Effector memory CD4-positive, alpha-beta T cell (primary cell): Measurements from ENCODE around the gene UAP1L1.

Experiments used
- DNase-seq, 3 donors: peaks; one replicate each; pipeline ENCODE4 v3.0.0-alpha.2; 2020
- H3K27ac ChIP-seq: 2 replicates; pipeline ENCODE4 v1.7.0; 2013; ENCODE audit warnings: mild to moderate bottlenecking, low read length, moderate library complexity; ENCODE audit not compliant: insufficient read depth, poor library complexity, severe bottlenecking
- H3K27me3 ChIP-seq: replicated peaks from 2 replicates; pipeline ENCODE4 v1.7.0; 2013; ENCODE audit warnings: mild to moderate bottlenecking, low read length; ENCODE audit not compliant: insufficient read depth, control insufficient read depth, poor library complexity, severe bottlenecking
- H3K36me3 ChIP-seq: 2 replicates; pipeline ENCODE4 v1.7.0; 2013; ENCODE audit warnings: mild to moderate bottlenecking, low read length, moderate library complexity; ENCODE audit not compliant: control insufficient read depth, insufficient read depth
- H3K4me1 ChIP-seq: 2 replicates; pipeline ENCODE4 v1.7.0; 2013; ENCODE audit warnings: low read length, mild to moderate bottlenecking; ENCODE audit not compliant: control insufficient read depth, insufficient read depth, poor library complexity, severe bottlenecking
- H3K4me3 ChIP-seq: 2 replicates; pipeline ENCODE4 v1.7.0; 2013; ENCODE audit warnings: low read length, low read depth, mild to moderate bottlenecking; ENCODE audit not compliant: insufficient read depth, poor library complexity, severe bottlenecking
- H3K9me3 ChIP-seq: 2 replicates; pipeline ENCODE4 v1.7.0; 2013; ENCODE audit warnings: mild to moderate bottlenecking, low read length, moderate library complexity; ENCODE audit not compliant: control insufficient read depth

The UAP1L1 gene

DNA sequence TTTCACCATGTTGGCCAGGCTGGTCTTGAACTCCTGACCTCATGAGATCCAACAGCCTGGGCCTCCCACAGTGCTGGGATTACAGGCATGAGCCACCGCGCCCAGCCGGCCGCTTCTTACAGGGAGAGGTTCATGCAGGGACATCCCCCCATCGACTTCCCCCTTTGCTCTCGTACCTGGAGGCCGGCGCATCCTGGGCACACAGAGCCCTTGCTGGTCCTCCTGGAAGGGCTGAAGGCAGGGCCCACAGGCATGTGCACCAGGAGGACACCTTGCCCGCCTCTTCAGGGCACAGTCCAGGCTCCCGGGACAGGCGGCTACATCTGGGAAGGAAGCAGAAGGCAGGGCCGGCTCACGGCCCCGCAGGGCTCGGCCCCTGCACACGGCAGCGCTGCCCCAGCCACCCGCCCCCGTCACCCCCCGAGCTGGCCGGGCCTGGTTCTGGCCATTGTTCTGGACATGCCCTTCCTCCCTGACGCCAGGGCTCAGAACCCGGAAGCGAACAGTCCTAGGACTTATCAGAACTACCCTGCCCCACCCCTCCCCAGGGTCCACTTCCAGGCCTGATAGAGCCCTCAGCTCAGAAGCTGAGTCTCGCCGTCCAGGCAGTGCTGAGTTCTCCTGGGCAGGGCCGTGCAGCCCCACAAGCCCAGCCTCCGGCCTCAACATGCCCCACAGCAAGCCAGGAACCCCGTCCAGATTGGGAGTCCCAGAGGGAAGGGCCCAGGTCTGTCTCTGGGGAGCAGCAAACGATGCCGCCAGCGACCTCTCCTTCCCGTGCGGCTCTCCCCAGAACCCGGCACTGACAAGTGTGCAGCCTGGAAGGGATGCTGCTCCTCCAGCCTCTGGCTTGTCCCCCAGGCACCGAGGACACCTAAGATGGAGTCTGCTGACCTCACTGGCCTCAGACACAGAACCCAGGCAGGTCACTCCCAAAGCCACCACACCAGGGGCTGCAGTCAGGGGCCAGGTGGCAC lies 34.3 kb upstream of the UAP1L1 start:
- Histone ChIP-seq H3K9me3 (no peaks in the 10 kb centered on the region), H3K27me3 (peaks cover 25% of the 10 kb centered on the region), H3K4me3 (no peak overlapping the region), H3K27ac (no peak overlapping the region), H3K36me3 (peaks cover 14% of the 10 kb centered on the region), H3K4me1 (peaks cover 23% of the 10 kb centered on the region)
- no peak for DNase-seq

DNA sequence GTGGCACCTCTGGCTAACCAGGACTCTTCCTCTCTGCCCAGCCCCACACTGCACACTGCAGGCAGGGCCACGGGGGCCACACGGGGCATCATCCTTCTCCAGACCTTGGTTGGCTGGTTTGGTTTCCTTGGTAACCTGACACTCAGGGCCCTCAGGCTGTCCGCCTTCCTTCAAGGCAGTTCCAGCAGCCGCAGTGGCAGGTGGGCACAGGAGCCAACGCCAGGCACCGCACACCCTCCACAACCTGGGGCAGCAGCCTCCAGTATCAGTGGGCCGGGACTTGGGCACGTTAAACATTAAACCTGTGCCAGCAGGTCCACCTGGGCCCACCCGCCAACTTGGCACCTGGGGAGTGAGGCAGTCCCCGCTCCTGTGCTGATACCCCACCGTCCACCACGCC lies 33.3 kb upstream of the UAP1L1 start:
- no peak for DNase-seq
- peak overlapping the region; percentile 25 for H3K4me3 ChIP-seq
- H3K27ac ChIP-seq, result no peak overlapping the region
- peaks cover 32% of the 10 kb centered on the region for H3K27me3 ChIP-seq
- no peaks in the 10 kb centered on the region for H3K9me3 ChIP-seq
- H3K36me3 ChIP-seq, result peaks cover 9% of the 10 kb centered on the region
- peaks cover 23% of the 10 kb centered on the region for H3K4me1 ChIP-seq

DNA sequence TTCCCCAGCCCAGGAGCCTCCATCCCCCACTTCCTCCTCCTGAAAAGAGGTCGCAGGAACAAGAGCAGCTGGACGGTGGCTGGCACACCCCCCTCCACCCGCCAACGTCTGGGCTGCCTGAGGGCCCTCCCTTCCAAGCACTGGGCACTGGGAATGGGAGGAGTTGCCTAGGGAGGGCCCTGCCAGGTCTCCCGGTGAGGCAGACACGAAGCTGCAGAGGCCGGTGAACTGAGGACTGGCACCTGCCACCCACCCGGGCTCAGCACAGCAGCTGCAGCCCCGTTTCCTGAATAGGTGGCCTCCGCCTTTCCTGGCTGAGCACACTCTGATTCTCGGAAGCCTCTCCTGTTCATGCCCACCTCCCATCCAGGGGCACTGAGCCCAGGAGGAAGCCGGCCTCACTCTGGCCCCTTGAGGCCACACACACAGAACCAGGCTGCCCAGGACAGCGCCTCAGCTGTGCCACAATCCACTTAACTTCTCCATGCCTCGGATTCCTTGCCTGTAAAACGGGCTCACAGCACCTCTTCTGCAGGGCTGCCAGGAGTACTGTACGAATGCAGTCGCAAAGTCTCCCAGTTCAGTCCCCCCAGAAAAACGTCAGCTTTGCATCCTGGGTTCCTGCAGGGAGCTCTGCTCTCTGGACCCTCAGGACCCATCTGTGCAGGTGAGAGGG lies 32.7 kb upstream of the UAP1L1 start:
- no peak for DNase-seq
- Histone ChIP-seq H3K27ac (no peak overlapping the region), H3K27me3 (peaks cover 38% of the 10 kb centered on the region), H3K36me3 (peaks cover 3% of the 10 kb centered on the region), H3K4me3 (peak overlapping the region; percentile 56), H3K9me3 (no peaks in the 10 kb centered on the region), H3K4me1 (peaks cover 23% of the 10 kb centered on the region)

DNA sequence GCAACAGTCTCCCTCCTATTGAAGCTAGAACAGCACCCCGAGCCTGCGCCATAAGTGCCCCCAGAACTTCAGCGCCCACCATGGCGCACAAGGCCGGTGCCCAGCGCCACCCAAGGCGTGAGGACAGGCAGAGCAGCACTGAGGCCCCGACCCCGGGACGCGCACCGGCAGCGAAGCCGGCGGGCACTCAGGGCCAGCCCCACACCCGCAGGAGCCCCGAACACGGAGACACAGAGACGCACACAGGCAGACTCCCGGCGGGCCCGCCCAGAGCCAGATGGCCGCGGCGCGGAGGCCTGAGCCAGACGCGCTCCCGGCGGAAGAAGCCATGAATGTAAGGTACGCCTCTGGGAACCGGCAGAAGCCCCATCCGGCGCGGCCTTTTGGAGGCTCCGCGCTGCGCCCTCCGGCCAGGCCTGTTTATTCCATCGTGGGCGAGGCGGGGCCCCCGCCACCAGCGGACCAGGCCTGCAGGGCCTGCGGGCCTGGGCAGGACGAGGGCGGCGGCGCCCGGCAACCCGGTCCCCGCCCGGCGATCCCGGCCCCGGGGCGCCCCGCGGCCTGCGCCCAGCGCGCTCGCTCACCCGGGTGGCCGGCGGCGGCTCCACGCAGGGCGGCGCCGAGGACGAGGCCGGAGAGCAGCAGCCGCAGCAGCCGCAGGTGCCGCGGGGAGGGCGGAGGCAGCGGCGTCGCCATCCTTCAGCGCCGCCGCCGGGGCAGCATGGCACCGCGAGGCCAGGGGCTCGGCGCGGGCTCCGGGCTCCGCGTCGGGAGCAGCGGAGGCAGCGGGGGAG lies 31.8 kb upstream of the UAP1L1 start:
- no peak for DNase-seq
- H3K4me3 ChIP-seq, result peak overlapping the region; percentile 61
- H3K27me3 ChIP-seq, result peaks cover 46% of the 10 kb centered on the region
- H3K27ac ChIP-seq, result no peak overlapping the region
- peaks cover 23% of the 10 kb centered on the region for H3K4me1 ChIP-seq
- H3K36me3 ChIP-seq, result peaks cover 3% of the 10 kb centered on the region
- H3K9me3 ChIP-seq, result no peaks in the 10 kb centered on the region

DNA sequence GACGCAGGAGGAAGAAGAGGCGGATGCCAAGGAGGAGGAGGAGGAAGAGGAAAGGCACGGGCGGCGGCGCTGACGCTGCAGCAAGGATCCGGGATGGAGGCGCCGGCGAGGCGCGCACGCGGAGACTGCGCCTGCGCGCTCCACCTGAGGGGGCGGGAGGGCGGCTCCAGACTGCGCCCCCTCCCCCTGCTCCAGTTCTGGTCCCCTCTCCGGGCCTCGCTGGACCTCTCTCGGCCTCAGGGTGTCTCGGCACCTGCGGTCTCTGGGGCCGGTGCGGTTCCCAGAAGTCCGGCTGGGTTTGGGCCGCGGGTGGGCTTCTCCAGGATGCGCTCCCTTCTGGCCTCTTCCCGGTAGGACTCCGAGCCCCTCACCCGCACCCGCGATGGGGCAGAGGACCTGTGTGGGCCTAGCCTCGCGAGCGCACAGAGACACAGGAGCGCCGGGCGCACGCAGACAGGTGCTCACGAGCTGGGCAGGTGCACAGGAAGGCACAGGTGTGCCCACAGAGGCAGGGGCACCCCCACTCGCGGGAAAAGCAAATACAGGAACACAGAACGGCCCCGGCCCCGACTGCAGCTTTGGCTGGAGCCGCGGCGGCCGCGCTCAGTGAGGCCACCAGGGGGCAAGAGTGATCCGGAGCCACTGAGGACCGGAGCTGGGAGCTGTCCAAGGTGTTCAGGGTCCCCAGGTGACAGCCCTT lies 31.1 kb upstream of the UAP1L1 start, which contains the start of gene NPDC1:
TSS of gene NPDC1 (minus strand) at position 90 of the 700 bp plus-strand sequence. CDS start 188 bp downstream, outside the sequence.
- no peaks in the 10 kb centered on the region for H3K36me3 ChIP-seq
- H3K27me3 ChIP-seq, result peaks cover 46% of the 10 kb centered on the region
- peaks cover 23% of the 10 kb centered on the region for H3K4me1 ChIP-seq
- no peaks in the 10 kb centered on the region for H3K9me3 ChIP-seq
- peak within 1 kb of the TSS; percentile 61 for H3K4me3 ChIP-seq
- no peak within 1 kb of the TSS for H3K27ac ChIP-seq
- peak; percentile 54 to 66 (median 64) for DNase-seq

DNA sequence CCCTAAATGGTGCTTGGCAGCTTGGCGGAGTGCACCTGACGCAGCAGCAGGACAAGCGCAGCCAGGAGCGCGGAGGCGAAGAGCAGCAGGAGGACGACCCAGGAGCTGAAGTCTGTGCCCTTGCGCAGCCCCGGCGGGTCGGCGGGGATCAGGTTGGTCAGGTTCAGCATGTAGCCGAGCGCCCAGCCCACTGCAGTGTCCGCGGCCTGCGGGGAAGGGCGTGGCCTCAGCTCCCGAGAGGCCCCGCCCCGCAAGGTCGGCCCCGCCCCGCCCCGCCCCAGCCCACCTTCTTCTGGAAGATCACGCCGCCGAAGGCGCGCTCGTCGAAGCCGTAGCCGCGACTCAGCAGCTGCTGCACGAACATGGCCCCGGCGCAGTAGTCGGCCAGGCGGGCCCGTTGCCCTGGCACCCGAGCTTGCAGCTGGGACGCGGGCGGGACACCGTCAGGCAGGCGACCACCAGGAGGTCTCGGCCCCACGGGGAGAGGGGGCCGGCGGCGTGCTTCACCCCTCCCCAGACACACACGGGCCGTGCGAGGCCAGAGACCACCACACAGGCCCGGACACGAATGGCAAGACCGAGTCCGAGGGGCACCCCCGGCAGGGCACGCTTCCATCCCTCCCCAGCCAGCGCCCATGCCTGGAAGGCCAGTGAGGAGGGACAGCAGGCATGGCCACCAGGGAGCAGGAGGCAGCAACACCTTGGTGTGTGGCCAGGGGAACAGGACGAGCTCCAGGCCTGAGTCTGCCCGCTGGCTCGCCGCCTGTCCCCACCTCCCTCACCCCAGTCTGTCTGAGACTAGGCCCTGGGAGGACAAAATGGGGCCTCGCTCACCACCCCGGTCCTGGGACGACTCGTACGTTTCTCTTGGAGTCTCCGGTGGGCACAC lies 28.4 kb upstream of the UAP1L1 start:
- peaks cover 29% of the 10 kb centered on the region for H3K4me1 ChIP-seq
- DNase-seq, result no peak
- peaks cover 56% of the 10 kb centered on the region for H3K27me3 ChIP-seq
- no peaks in the 10 kb centered on the region for H3K9me3 ChIP-seq
- H3K36me3 ChIP-seq, result no peaks in the 10 kb centered on the region
- no peak overlapping the region for H3K27ac ChIP-seq
- no peak overlapping the region for H3K4me3 ChIP-seq

DNA sequence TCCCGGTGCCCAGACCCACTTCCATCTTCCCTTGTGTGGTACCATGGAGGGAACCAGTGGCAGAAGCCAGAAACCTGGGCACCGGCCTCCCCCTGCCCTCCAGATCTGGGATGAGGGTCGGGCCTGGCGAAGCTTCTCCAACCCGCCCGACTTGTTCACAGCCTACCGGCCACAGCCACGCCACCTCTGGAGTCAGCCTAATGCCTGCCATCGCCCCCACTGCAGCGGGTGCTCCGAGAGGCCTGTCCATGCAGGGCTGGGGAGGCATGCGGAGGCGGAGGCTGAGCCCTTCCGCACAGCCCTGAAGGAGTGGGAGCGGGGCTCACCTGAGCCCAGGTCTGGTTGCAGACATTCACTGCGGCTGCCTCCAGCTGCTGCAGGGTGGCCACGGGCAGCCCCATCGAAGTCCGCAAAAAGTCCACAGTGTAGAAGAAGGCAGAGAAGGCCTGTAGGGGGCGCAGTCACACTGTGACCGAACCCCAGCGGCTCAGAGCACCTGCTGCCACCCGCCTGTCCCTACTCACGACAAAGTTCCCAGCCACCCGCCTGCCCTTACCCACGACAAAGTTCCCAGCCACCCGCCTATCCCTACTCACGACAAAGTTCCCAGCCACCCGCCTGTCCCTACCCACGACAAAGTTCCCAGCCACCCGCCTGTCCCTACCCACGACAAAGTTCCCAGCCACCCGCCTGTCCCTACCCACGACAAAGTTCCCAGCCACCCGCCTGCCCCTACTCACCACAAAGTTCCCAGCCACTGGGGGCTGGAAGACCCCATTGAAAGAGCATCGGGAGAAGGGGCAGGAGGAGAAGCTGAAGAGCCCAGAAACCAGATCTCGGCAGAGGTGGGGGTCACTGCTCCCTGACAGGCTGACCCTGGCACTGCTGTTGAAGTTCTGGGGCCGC lies 27.5 kb upstream of the UAP1L1 start:
- DNase-seq, result peak in 1 of 3 donors; percentile 44
- Histone ChIP-seq H3K36me3 (no peaks in the 10 kb centered on the region), H3K27ac (no peak overlapping the region), H3K4me3 (no peak overlapping the region), H3K4me1 (peaks cover 20% of the 10 kb centered on the region), H3K9me3 (no peaks in the 10 kb centered on the region), H3K27me3 (peaks cover 56% of the 10 kb centered on the region)

DNA sequence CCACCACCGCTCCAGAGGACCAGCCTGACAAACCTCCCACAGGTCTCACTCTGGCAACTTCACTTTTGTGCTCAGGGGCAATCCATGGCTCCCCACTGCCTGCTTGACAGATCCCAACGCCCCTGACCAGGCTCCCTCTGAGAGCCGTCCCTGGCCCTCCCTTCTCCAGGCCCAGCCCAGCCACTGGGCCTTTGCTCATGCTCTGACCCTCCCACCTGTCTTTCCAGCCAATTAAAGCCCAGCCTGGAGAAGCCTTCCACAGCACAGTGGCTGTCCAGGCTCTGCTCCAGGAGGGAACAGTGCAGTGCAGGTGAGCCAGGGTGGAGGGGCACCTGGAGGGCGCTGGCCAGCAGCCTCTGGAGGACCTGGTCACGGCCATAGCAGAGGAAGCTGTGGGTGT lies 26.7 kb upstream of the UAP1L1 start:
- Histone ChIP-seq H3K36me3 (no peaks in the 10 kb centered on the region), H3K4me1 (peaks cover 14% of the 10 kb centered on the region), H3K9me3 (no peaks in the 10 kb centered on the region), H3K4me3 (no peak overlapping the region), H3K27ac (no peak overlapping the region), H3K27me3 (peaks cover 52% of the 10 kb centered on the region)
- DNase-seq, result no peak
